ENCODE measurements around the gene ADGRL3.

ADGRL3 gene

GRCh38 chr4:61665649-61666048 lies 465.5 kb downstream of the ADGRL3 start:
- DNase-seq (ENCODE audit: low read depth): no peak
- no peak overlapping the region for H3K4me3 ChIP-seq (ENCODE audit: control insufficient read depth, low read depth, low read length)
- no peak for TF ChIP-seq CTCF (conservative IDR thresholded peaks at IDR 0.05; ENCODE audit: control insufficient read depth, insufficient read depth, low read depth, low read length)

DNA sequence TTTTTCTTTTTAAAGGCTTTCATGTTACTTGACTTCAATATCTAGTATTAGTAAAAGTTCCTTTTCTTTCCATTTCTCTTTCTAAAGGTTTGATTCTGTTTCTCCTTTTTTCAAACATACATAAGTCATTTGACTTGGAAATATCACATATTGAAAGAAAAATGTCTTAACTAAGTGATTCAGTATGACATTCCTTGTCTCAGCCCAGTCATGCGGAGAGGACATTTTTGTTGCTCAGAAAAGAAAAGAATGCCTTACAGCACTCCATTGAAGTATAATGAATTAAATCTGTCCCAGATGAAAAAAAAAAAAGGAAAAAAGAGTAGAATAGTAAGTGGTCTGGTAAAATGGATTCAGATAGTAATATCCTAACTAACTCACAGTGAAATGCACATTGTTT lies 466.1 kb downstream of the ADGRL3 start:
- H3K4me3 ChIP-seq (ENCODE audit: control insufficient read depth, low read depth, low read length): no peak overlapping the region
- no peak for DNase-seq (ENCODE audit: low read depth)
- no peak for TF ChIP-seq CTCF (conservative IDR thresholded peaks at IDR 0.05; ENCODE audit: control insufficient read depth, insufficient read depth, low read depth, low read length)

GRCh38 chr4:61671599-61671998 lies 471.5 kb downstream of the ADGRL3 start:
- no peak for DNase-seq (ENCODE audit: low read depth)
- no peak for TF ChIP-seq CTCF (conservative IDR thresholded peaks at IDR 0.05; ENCODE audit: control insufficient read depth, insufficient read depth, low read depth, low read length)
- no peak overlapping the region for H3K4me3 ChIP-seq (ENCODE audit: control insufficient read depth, low read depth, low read length)

GRCh38 chr4:61675464-61675863 lies 475.3 kb downstream of the ADGRL3 start:
- H3K4me3 ChIP-seq (ENCODE audit: control insufficient read depth, low read depth, low read length): no peak overlapping the region
- TF ChIP-seq CTCF (conservative IDR thresholded peaks at IDR 0.05; ENCODE audit: control insufficient read depth, insufficient read depth, low read depth, low read length): no peak
- no peak for DNase-seq (ENCODE audit: low read depth)

GRCh38 chr4:61678297-61678696 lies 478.2 kb downstream of the ADGRL3 start:
- no peak for TF ChIP-seq CTCF (conservative IDR thresholded peaks at IDR 0.05; ENCODE audit: control insufficient read depth, insufficient read depth, low read depth, low read length)
- no peak overlapping the region for H3K4me3 ChIP-seq (ENCODE audit: control insufficient read depth, low read depth, low read length)
- DNase-seq (ENCODE audit: low read depth): no peak

- no peak for DNase-seq (ENCODE audit: low read depth)
- TF ChIP-seq CTCF (conservative IDR thresholded peaks at IDR 0.05; ENCODE audit: control insufficient read depth, insufficient read depth, low read depth, low read length): no peak
- H3K4me3 ChIP-seq (ENCODE audit: control insufficient read depth, low read depth, low read length): no peak overlapping the region
These were observed 493.4 kb downstream of the ADGRL3 start for GRCh38 chr4:61693520-61693919.

GRCh38 chr4:61714387-61714911 lies 514.3 kb downstream of the ADGRL3 start:
- TF ChIP-seq CTCF (conservative IDR thresholded peaks at IDR 0.05; ENCODE audit: control insufficient read depth, insufficient read depth, low read depth, low read length): no peak

More at GRCh38 chr4:61714387-61714911, 514.3 kb downstream of the ADGRL3 start:
- H3K4me3 ChIP-seq (ENCODE audit: control insufficient read depth, low read depth, low read length): no peak overlapping the region
- no peak for DNase-seq (ENCODE audit: low read depth)
